HepG2 (cell line): Measurements from ENCODE around the gene SNX9. TPM values are rescaled to one million over a fixed set of nuclear protein-coding genes. Genes with fewer than 3 reads are reported as not detected.
A peak's percentile ranks its signal among the peaks of the same experiment; 100 is the strongest.

Experiments used
- ATF4 ChIP-seq, 2 experiments: fragments of 450-650 bp in 1 of 2; sonication (generic) in 1 of 2; formaldehyde crosslinking; IDR thresholded peaks; 2 replicates each; pipeline versions ENCODE4 v1.5.0 to v1.8.0; 2020 to 2022; ENCODE audit warnings: mild to moderate bottlenecking in 1 of 2, missing genetic modification reagents in 1 of 2
- ELF4 ChIP-seq: sonication (generic); formaldehyde crosslinking; IDR thresholded peaks from 2 replicates; pipeline ENCODE4 v1.5.0; 2020; ENCODE audit warnings: missing genetic modification reagents, mild to moderate bottlenecking, moderate library complexity, borderline replicate concordance
- HMGXB3 ChIP-seq: sonication (generic); formaldehyde crosslinking; IDR thresholded peaks from 2 replicates; pipeline ENCODE4 v1.4.0; 2020; ENCODE audit warnings: missing genetic modification reagents, borderline replicate concordance
- HNRNPLL ChIP-seq: fragments of 200-400 bp; formaldehyde crosslinking; IDR thresholded peaks from 2 replicates; pipeline ENCODE4 v1.6.1; 2017; ENCODE audit warnings: mild to moderate bottlenecking, low read depth, low read length; ENCODE audit not compliant: poor library complexity, severe bottlenecking
- LCORL ChIP-seq, 2 experiments: fragments of 450-650 bp in 1 of 2; sonication (generic) in 1 of 2; formaldehyde crosslinking in 1 of 2; IDR thresholded peaks; 2 replicates each; pipeline versions ENCODE4 v1.5.0 to v1.6.1; 2017 to 2020; ENCODE audit warnings: antibody characterized with exemption in 1 of 2, missing genetic modification reagents in 1 of 2
- MAZ ChIP-seq, 2 experiments: sonication (generic) in 1 of 2; formaldehyde crosslinking in 1 of 2; IDR thresholded peaks; 2 replicates each; pipeline versions ENCODE4 v1.5.0 to v1.6.1; 2012 to 2020; ENCODE audit warnings: low read depth in 2 of 2, mild to moderate bottlenecking in 2 of 2, borderline replicate concordance in 1 of 2, improper control_type of control experiment in 1 of 2, low read length in 1 of 2, missing genetic modification reagents in 1 of 2, moderate library complexity in 1 of 2
- NFATC3 ChIP-seq: sonication (generic); formaldehyde crosslinking; IDR thresholded peaks from 2 replicates; pipeline ENCODE4 v1.5.1; 2020; ENCODE audit warnings: mild to moderate bottlenecking, missing genetic modification reagents
- PATZ1 ChIP-seq: sonication (generic); formaldehyde crosslinking; IDR thresholded peaks from 2 replicates; pipeline ENCODE4 v1.4.0; 2020; ENCODE audit warnings: missing genetic modification reagents
- RFX5 ChIP-seq: IDR thresholded peaks from 2 replicates; pipeline ENCODE4 v1.6.1; 2011; ENCODE audit warnings: low read depth, low read length, improper control_type of control experiment
- SRY ChIP-seq: sonication (generic); formaldehyde crosslinking; IDR thresholded peaks from 2 replicates; pipeline ENCODE4 v1.8.0; 2022; ENCODE audit warnings: mild to moderate bottlenecking, missing genetic modification reagents
- ZNF142 ChIP-seq: sonication (generic); formaldehyde crosslinking; IDR thresholded peaks from 2 replicates; pipeline ENCODE4 v1.4.0; 2020; ENCODE audit warnings: missing genetic modification reagents
- ZNF292 ChIP-seq: sonication (generic); formaldehyde crosslinking; IDR thresholded peaks from 2 replicates; pipeline ENCODE4 v1.8.1; 2022; ENCODE audit warnings: mild to moderate bottlenecking, low read depth, missing genetic modification reagents, borderline replicate concordance
- ZSCAN21 ChIP-seq: sonication (generic); formaldehyde crosslinking; IDR thresholded peaks from 2 replicates; pipeline ENCODE4 v1.8.0; 2022; ENCODE audit warnings: mild to moderate bottlenecking, missing genetic modification reagents, moderate library complexity, borderline replicate concordance
- polyA plus RNA-seq, 8 experiments: library from polyadenylated mRNA; depleted of rRNA in 3 of 8; stranded (reverse) in 7 of 8; unstranded in 1 of 8; fragments of >200 nt; fragmentation: Illumina TruSeq in 4 of 8; extraction: Trizol in 4 of 8; gene quantifications; 2 replicates each; pipeline versions ENCODE4 v1.2.1 to v1.2.3, GENCODE V29; 2011 to 2016; ENCODE audit warnings: low read depth in 4 of 8, missing spikeins in 1 of 8, mixed read lengths in 1 of 8; ENCODE audit not compliant: insufficient read depth in 1 of 8
- total RNA-seq, 5 experiments: library from RNA; depleted of rRNA; stranded (reverse); fragments of >200 nt; fragmentation: Illumina TruSeq; extraction: Trizol; gene quantifications; 2 replicates each; pipeline ENCODE4 v1.2.3, GENCODE V29; 2016; ENCODE audit warnings: low read depth in 1 of 5

The SNX9 gene
- total and polyA plus RNA-seq, 2 of the 13 experiments (the other 11 are each of a cell fraction or from before 2014, with no cell fraction given) = 21.9 to 36.0 TPM

- TF ChIP-seq ATF4 (CRISPR knock-in tag; IDR thresholded peaks at IDR 0.05) = no peak
- 0 out of 2 replicates have a peak, but pooled peaks have one; percentile 11 for TF ChIP-seq PATZ1
- TF ChIP-seq ZNF142 = no peak
- no peak for TF ChIP-seq SRY (CRISPR knock-in tag)
- peak; percentile 27 for TF ChIP-seq HNRNPLL
- no peak for TF ChIP-seq ELF4 (CRISPR knock-in tag)
- TF ChIP-seq HMGXB3 (CRISPR knock-in tag) = no peak
- no peak for TF ChIP-seq ZNF292 (CRISPR knock-in tag)
- TF ChIP-seq RFX5 = no peak
- no peak for TF ChIP-seq NFATC3 (CRISPR knock-in tag)
- TF ChIP-seq MAZ (IDR thresholded peaks at IDR 0.05; ENCODE audit: borderline replicate concordance, low read depth, low read length) = no peak
- no peak for TF ChIP-seq MAZ (CRISPR knock-in tag; IDR thresholded peaks at IDR 0.05; ENCODE audit: low read depth)
- TF ChIP-seq LCORL (IDR thresholded peaks at IDR 0.05) = no peak
- TF ChIP-seq LCORL (CRISPR knock-in tag; IDR thresholded peaks at IDR 0.05) = no peak
- TF ChIP-seq ZSCAN21 (CRISPR knock-in tag) = no peak
These were observed 166.7 kb downstream of the SNX9 start (continued) for GRCh38 chr6:157989541-157990289.
